ENCODE data around the gene INTU.

Gene INTU

GRCh38 chr4:127660284-127660885, 27.6 kb downstream of the INTU start:
- no peaks in the 10 kb centered on the region for H3K79me2 ChIP-seq (ENCODE audit: insufficient read depth, low read length)
- no peaks in the 10 kb centered on the region for H3K9me2 ChIP-seq (replicated peaks; ENCODE audit: insufficient read depth, low read length)
- TF ChIP-seq EZH2phosphoT487 (conservative IDR thresholded peaks at IDR 0.05; ENCODE audit: low read length) = no peak
- TF ChIP-seq, protein P1, sequence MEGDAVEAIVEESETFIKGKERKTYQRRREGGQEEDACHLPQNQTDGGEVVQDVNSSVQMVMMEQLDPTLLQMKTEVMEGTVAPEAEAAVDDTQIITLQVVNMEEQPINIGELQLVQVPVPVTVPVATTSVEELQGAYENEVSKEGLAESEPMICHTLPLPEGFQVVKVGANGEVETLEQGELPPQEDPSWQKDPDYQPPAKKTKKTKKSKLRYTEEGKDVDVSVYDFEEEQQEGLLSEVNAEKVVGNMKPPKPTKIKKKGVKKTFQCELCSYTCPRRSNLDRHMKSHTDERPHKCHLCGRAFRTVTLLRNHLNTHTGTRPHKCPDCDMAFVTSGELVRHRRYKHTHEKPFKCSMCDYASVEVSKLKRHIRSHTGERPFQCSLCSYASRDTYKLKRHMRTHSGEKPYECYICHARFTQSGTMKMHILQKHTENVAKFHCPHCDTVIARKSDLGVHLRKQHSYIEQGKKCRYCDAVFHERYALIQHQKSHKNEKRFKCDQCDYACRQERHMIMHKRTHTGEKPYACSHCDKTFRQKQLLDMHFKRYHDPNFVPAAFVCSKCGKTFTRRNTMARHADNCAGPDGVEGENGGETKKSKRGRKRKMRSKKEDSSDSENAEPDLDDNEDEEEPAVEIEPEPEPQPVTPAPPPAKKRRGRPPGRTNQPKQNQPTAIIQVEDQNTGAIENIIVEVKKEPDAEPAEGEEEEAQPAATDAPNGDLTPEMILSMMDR (IDR thresholded peaks at IDR 0.05; ENCODE audit: insufficient read depth, low read length, poor library complexity, severe bottlenecking) = no peak

GRCh38 chr4:127667116-127667515, 34.4 kb downstream of the INTU start:
- Histone ChIP-seq H3F3A (ENCODE audit: insufficient read depth) (no peaks in the 10 kb centered on the region), H3K27me3 (ENCODE audit: low read length) (no peaks in the 10 kb centered on the region), H3K9ac (ENCODE audit: low read length) (no peak overlapping the region), H2AFZ (ENCODE audit: low read depth, low read length, severe bottlenecking) (no peak overlapping the region), H3K4me2 (ENCODE audit: low read depth, low read length, poor library complexity, severe bottlenecking) (no peak overlapping the region), H3K9me3 (ENCODE audit: insufficient read depth, low read length) (no peaks in the 10 kb centered on the region), H4K20me1 (ENCODE audit: low read depth, low read length) (no peaks in the 10 kb centered on the region), H3K79me2 (ENCODE audit: insufficient read depth, low read length) (no peaks in the 10 kb centered on the region), H3K9me2 (replicated peaks; ENCODE audit: insufficient read depth, low read length) (no peaks in the 10 kb centered on the region), H3K36me3 (ENCODE audit: low read length) (no peaks in the 10 kb centered on the region), H3K4me3 (ENCODE audit: insufficient read depth, low read length, poor library complexity, severe bottlenecking) (no peak overlapping the region), H3K27ac (ENCODE audit: low read depth, low read length) (no peak overlapping the region)
- TF ChIP-seq EZH2phosphoT487 (conservative IDR thresholded peaks at IDR 0.05; ENCODE audit: low read length) = no peak
- TF ChIP-seq, protein P1 (IDR thresholded peaks at IDR 0.05; ENCODE audit: insufficient read depth, low read length, poor library complexity, severe bottlenecking) = no peak

More at GRCh38 chr4:127660284-127660885, 27.6 kb downstream of the INTU start:
- H3K4me2 ChIP-seq (ENCODE audit: low read depth, low read length, poor library complexity, severe bottlenecking) = no peak overlapping the region
- H2AFZ ChIP-seq (ENCODE audit: low read depth, low read length, severe bottlenecking) = no peak overlapping the region
- no peaks in the 10 kb centered on the region for H3F3A ChIP-seq (ENCODE audit: insufficient read depth)
- no peak overlapping the region for H3K27ac ChIP-seq (ENCODE audit: low read depth, low read length)
- H3K9me3 ChIP-seq (ENCODE audit: insufficient read depth, low read length) = no peaks in the 10 kb centered on the region
- no peaks in the 10 kb centered on the region for H3K27me3 ChIP-seq (ENCODE audit: low read length)
- no peaks in the 10 kb centered on the region for H3K36me3 ChIP-seq (ENCODE audit: low read length)
- H3K4me3 ChIP-seq (ENCODE audit: insufficient read depth, low read length, poor library complexity, severe bottlenecking) = no peak overlapping the region
- no peaks in the 10 kb centered on the region for H4K20me1 ChIP-seq (ENCODE audit: low read depth, low read length)
- H3K9ac ChIP-seq (ENCODE audit: low read length) = no peak overlapping the region

DNA sequence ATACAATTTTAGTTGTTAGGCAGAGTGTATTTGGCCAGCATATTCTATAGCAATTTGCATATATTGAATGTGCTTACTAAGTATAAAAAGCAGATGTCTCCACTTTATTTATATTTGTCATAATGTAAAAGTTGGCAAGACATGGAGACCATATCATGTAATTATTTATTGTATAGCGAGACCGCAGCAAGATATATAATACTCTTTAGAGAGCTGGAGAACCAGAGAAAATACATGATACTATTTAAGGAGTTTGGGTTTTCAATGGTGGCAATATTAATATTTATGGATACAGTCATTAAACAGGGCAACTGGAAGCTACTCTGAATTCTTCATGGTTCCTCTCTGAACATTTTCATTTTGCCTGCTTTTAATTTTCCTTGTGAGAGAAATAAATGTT, 35.0 kb downstream of the INTU start:
- Histone ChIP-seq H2AFZ (ENCODE audit: low read depth, low read length, severe bottlenecking) (no peak overlapping the region), H4K20me1 (ENCODE audit: low read depth, low read length) (no peaks in the 10 kb centered on the region), H3K27ac (ENCODE audit: low read depth, low read length) (no peak overlapping the region), H3F3A (ENCODE audit: insufficient read depth) (no peaks in the 10 kb centered on the region), H3K79me2 (ENCODE audit: insufficient read depth, low read length) (no peaks in the 10 kb centered on the region), H3K9me3 (ENCODE audit: insufficient read depth, low read length) (no peaks in the 10 kb centered on the region), H3K4me2 (ENCODE audit: low read depth, low read length, poor library complexity, severe bottlenecking) (no peak overlapping the region), H3K9me2 (replicated peaks; ENCODE audit: insufficient read depth, low read length) (no peaks in the 10 kb centered on the region), H3K36me3 (ENCODE audit: low read length) (no peaks in the 10 kb centered on the region), H3K4me3 (ENCODE audit: insufficient read depth, low read length, poor library complexity, severe bottlenecking) (no peak overlapping the region), H3K27me3 (ENCODE audit: low read length) (no peaks in the 10 kb centered on the region), H3K9ac (ENCODE audit: low read length) (no peak overlapping the region)
- TF ChIP-seq, protein P1 (IDR thresholded peaks at IDR 0.05; ENCODE audit: insufficient read depth, low read length, poor library complexity, severe bottlenecking) = no peak
- no peak for TF ChIP-seq EZH2phosphoT487 (conservative IDR thresholded peaks at IDR 0.05; ENCODE audit: low read length)

Measured in SU-DHL-6 (cell line).